DND-41 (cell line): ENCODE results near the gene JUN.

Experiments
- CTCF ChIP-seq: IDR thresholded peaks from 2 replicates; pipeline ENCODE4 v1.5.1; 2012; ENCODE audit warnings: borderline replicate concordance, low read length, moderate library complexity, mild to moderate bottlenecking; ENCODE audit not compliant: poor library complexity, severe bottlenecking; ENCODE audit errors: extremely low read depth
- EZH2 ChIP-seq: IDR thresholded peaks from 3 replicates; pipeline ENCODE4 v1.6.1; 2012; ENCODE audit warnings: borderline replicate concordance, low read depth, mild to moderate bottlenecking, moderate library complexity, low read length, inconsistent platforms; ENCODE audit not compliant: severe bottlenecking

- TF ChIP-seq CTCF (no peak), EZH2 (no peak)
These were observed 34.2 kb upstream of the JUN start for GRCh38 chr1:58818075-58818474.
